Measurements from ENCODE around the gene SGIP1. TPM values are rescaled to one million over a fixed set of nuclear protein-coding genes. Genes with fewer than 3 reads are reported as not detected.

SGIP1 gene
- total RNA-seq, 1 experiment from 2014 or later = not detected

DNA sequence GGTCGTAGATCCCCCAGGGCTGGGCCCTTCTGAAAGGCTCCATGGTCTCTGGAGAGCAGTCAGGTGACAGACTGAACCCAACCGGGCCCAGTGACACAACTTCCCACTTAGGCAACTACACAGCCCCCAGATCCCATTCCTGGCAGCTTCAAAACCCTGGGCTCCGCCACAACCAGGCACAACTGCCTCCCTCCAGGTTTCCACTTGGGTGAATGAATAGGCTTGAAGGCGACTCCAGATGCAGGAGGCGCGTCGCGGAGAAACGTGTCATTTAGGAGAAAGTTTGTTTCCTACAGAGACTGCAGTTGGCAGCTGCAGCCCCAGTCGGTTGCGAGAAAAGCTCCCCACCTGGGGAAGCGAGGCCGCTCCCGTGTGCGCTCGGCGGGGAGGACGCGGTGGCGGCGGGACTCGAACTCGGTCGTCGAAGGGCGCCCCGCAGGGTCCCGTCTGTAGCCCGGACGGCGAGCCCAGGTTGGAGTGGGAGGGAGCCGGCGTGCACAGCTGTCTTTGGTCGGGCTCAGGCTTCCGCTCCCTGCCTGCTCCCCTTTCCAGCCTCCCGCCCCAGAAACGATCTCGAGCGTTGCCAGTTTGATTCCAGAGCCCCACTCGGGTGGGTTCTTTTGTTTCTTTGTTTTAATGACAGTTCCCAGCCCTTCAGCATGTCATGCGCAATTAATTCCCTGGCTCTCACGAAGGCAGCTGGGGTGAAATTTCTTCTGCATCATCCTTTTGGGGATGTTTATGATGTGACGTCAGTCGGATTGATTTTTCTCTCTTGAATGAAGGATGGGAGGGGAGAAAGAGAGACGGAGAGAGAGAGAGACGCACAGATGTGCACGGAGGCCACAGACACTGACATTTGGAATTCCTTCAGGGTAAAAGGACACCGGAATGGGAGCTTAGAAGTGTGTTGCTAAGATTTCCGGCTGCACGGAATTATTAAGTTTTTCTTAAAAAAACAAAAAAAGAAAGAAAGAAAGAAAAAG is 862 bp upstream of the SGIP1 start:
- BruUV-seq (replicated peaks) = no TSS peak
- no peaks in the 10 kb centered on the region for H3K27me3 Mint-ChIP-seq (ENCODE audit: insufficient read depth, unreplicated experiment)
- no peaks in the 10 kb centered on the region for H3K9me3 Mint-ChIP-seq (ENCODE audit: unreplicated experiment)
- intact Hi-C loops (cut with micrococcal nuclease; ENCODE audit: unreplicated experiment) = no loop called here
- H3K4me1 Mint-ChIP-seq (ENCODE audit: low read depth, unreplicated experiment) = no peaks in the 10 kb centered on the region
- Histone ChIP-seq H3K27me3 (replicated peaks; ENCODE audit: control insufficient read depth, insufficient read depth, low read length) (no peaks in the 10 kb centered on the region), H3K4me1 (no peaks in the 10 kb centered on the region), H3K4me3 (ENCODE audit: low read depth, low read length) (no peak overlapping the region), H3K9me3 (no peaks in the 10 kb centered on the region), H3K36me3 (ENCODE audit: control insufficient read depth, insufficient read depth, low read length) (no peaks in the 10 kb centered on the region)
- DNase-seq = no peak
- H3K36me3 Mint-ChIP-seq (ENCODE audit: insufficient read depth, unreplicated experiment) = no peaks in the 10 kb centered on the region
- H3K4me3 Mint-ChIP-seq (ENCODE audit: unreplicated experiment) = no peak overlapping the region
- TF ChIP-seq, protein P1, sequence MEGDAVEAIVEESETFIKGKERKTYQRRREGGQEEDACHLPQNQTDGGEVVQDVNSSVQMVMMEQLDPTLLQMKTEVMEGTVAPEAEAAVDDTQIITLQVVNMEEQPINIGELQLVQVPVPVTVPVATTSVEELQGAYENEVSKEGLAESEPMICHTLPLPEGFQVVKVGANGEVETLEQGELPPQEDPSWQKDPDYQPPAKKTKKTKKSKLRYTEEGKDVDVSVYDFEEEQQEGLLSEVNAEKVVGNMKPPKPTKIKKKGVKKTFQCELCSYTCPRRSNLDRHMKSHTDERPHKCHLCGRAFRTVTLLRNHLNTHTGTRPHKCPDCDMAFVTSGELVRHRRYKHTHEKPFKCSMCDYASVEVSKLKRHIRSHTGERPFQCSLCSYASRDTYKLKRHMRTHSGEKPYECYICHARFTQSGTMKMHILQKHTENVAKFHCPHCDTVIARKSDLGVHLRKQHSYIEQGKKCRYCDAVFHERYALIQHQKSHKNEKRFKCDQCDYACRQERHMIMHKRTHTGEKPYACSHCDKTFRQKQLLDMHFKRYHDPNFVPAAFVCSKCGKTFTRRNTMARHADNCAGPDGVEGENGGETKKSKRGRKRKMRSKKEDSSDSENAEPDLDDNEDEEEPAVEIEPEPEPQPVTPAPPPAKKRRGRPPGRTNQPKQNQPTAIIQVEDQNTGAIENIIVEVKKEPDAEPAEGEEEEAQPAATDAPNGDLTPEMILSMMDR (IDR thresholded peaks at IDR 0.05; ENCODE audit: insufficient read depth in 1 of 2, low read depth in 1 of 2, low read length in 1 of 2, severe bottlenecking in 1 of 2, unreplicated experiment in 1 of 2) = no peak
- H3K27ac Mint-ChIP-seq (ENCODE audit: unreplicated experiment) = no peak overlapping the region
- ChIA-PET POLR2A (no interaction called here), CTCF (interaction anchor here (1.0 kb wide), 1 partner anchor 29 kb away, joined by 3 read pairs; no protein-coding TSS in a partner anchor)

DNA sequence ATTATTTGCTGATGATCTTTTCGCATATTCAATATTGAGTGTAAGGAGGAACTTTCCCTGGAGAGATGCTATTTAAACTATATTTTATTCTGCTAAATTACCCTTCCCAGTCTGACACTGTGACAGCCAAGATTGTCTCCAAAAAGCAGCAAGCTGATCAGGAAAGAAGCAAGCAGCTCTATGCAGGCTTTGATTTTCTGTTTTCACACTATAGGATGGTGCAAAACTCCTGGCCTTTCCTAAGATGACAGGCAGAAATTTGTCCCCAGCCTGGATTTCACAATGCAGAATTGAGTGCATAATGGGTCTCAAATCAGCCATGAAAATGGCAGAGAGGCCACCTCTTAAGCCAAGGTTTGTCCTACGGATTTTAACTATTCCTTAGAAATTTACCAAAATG is 1.1 kb downstream of the SGIP1 start:
- no peaks in the 10 kb centered on the region for H3K4me1 ChIP-seq
- DNase-seq = no peak
- ChIA-PET CTCF (no interaction called here), POLR2A (no interaction called here)
- H3K27me3 ChIP-seq (replicated peaks; ENCODE audit: control insufficient read depth, insufficient read depth, low read length) = no peaks in the 10 kb centered on the region
- no peak overlapping the region for H3K4me3 ChIP-seq (ENCODE audit: low read depth, low read length)
- Mint-ChIP-seq H3K27me3 (ENCODE audit: insufficient read depth, unreplicated experiment) (no peaks in the 10 kb centered on the region), H3K4me1 (ENCODE audit: low read depth, unreplicated experiment) (no peaks in the 10 kb centered on the region), H3K4me3 (ENCODE audit: unreplicated experiment) (no peak overlapping the region), H3K27ac (ENCODE audit: unreplicated experiment) (no peak overlapping the region), H3K9me3 (ENCODE audit: unreplicated experiment) (no peaks in the 10 kb centered on the region), H3K36me3 (ENCODE audit: insufficient read depth, unreplicated experiment) (no peaks in the 10 kb centered on the region)
- intact Hi-C loops (cut with micrococcal nuclease; ENCODE audit: unreplicated experiment) = no loop called here
- H3K36me3 ChIP-seq (ENCODE audit: control insufficient read depth, insufficient read depth, low read length) = no peaks in the 10 kb centered on the region
- TF ChIP-seq, protein P1 (IDR thresholded peaks at IDR 0.05; ENCODE audit: insufficient read depth in 1 of 2, low read depth in 1 of 2, low read length in 1 of 2, severe bottlenecking in 1 of 2, unreplicated experiment in 1 of 2) = no peak
- H3K9me3 ChIP-seq = no peaks in the 10 kb centered on the region
- BruUV-seq (replicated peaks) = no TSS peak

DNA sequence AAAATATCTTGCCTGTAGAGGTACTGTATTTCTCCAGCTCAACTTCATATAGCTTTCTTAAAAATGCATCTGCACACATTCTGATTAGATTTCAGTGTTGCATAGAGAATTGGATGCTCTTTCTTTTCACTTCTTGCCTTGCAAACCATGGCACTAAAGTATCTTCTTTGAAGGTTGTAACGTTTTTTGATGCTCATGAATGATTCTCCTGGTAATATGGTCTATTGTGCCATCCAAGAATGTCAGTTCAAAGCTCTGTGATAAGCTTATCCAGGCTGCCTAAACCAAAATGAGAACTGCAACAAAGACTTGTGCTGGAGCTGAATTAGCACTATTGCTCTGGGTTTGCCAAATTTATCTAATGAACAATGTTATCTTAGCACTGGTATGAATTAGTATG is 1.9 kb downstream of the SGIP1 start:
- no peak for DNase-seq
- Mint-ChIP-seq H3K4me3 (ENCODE audit: unreplicated experiment) (no peak overlapping the region), H3K27ac (ENCODE audit: unreplicated experiment) (no peak overlapping the region), H3K27me3 (ENCODE audit: insufficient read depth, unreplicated experiment) (no peaks in the 10 kb centered on the region), H3K36me3 (ENCODE audit: insufficient read depth, unreplicated experiment) (no peaks in the 10 kb centered on the region), H3K4me1 (ENCODE audit: low read depth, unreplicated experiment) (no peaks in the 10 kb centered on the region), H3K9me3 (ENCODE audit: unreplicated experiment) (no peaks in the 10 kb centered on the region)
- TF ChIP-seq, protein P1 (IDR thresholded peaks at IDR 0.05; ENCODE audit: insufficient read depth in 1 of 2, low read depth in 1 of 2, low read length in 1 of 2, severe bottlenecking in 1 of 2, unreplicated experiment in 1 of 2) = no peak
- H3K9me3 ChIP-seq = no peaks in the 10 kb centered on the region
- H3K36me3 ChIP-seq (ENCODE audit: control insufficient read depth, insufficient read depth, low read length) = no peaks in the 10 kb centered on the region
- ChIA-PET CTCF (interaction anchor here (1.0 kb wide), 1 partner anchor 32 kb away, joined by 3 read pairs; no protein-coding TSS in a partner anchor), POLR2A (no interaction called here)
- BruUV-seq (replicated peaks) = no TSS peak
- H3K27me3 ChIP-seq (replicated peaks; ENCODE audit: control insufficient read depth, insufficient read depth, low read length) = no peaks in the 10 kb centered on the region
- intact Hi-C loops (cut with micrococcal nuclease; ENCODE audit: unreplicated experiment) = no loop called here
- H3K4me1 ChIP-seq = no peaks in the 10 kb centered on the region
- H3K4me3 ChIP-seq (ENCODE audit: low read depth, low read length) = no peak overlapping the region

All from Caco-2 (cell line).